HG03565 (cell line): Measurements from ENCODE around the gene SERINC5.

ENCODE experiments used
- ATAC-seq: cut with Tn5 transposase; IDR thresholded peaks from one replicate; pipeline ENCODE4 v1.9.1; 2021; ENCODE audit warnings: mild to moderate bottlenecking, moderate library complexity; ENCODE audit not compliant: unreplicated experiment

SERINC5 gene

DNA sequence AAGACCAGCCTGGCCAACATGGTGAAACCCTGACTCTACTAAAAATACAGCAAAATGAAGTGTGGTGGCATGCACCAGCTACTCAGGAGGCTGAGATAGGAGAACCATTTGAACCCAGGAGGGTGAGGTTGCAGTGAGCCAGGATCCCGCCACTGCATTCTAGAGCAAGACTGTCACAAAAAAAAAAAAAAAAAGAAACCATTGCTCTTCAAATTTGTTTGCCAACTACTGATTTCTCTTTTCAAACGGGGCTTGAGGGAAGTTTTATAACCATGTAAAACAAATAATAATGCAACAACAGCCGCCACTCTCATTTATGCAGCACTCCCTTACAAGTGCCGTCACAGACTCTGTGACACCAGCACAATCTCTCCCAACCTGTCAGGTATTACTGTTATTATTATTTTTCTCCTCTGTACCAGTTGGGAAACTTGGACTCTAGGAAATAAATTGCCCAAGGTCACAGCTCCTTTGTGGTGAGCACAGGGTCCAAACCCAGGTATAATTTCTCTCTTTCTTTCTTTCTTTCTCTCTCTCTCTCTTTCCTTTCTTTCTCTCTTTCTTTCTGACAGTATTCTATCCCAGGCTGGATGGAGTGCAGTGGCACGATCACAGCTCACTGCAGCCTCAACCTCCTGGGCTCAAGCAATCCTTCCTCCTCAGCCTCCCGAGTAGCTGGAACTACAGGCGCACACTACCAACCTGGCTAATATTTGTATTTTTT lies 25.4 kb downstream of the SERINC5 start:
- ATAC-seq: no peak

DNA sequence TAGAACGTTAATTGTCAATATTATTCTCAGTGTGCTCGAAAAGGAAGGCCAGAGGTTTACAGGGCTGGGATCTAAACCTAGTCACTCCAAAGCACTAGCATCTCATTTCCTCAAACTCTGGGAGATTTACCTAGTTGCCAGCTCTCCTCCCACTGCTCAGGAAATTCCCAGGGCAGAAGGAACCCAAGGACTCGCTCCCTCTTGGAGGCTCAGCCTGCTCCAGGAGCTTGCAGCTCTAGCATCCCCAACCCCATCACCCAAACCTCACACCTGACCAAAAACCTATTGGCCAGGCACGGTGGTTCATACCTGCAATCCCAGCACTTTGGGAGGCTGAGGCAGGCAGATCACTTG lies 26.0 kb downstream of the SERINC5 start:
- ATAC-seq: no peak

DNA sequence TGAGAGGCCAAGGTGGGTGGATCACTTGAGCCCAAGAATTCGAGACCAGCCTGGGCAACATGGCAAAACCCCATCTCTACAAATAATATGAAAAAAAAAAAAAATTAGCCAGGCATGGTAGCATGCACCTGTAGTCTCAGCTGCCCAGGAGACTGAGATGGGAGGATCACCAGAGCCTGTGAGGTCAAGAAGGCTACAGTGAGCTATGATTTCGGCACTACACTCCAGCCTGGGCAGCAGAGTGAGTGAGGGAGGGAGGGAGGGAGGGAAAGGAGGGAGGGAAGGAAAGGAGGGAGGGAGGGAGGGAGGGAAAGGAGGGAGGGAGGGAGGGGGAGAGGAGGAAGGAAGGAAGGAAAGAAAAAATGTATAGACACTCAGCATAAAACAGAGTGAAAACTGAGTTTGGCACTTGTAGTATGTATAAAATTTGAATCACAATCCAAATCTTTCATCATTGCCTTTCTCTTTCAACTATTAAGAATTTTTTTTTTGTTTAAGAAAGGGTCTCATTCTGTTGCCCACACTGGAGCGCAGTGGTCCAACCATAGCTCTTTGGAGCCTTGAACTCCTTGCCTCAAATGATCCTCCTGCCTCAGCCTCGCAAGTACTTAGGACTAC lies 27.8 kb downstream of the SERINC5 start:
- no peak for ATAC-seq

DNA sequence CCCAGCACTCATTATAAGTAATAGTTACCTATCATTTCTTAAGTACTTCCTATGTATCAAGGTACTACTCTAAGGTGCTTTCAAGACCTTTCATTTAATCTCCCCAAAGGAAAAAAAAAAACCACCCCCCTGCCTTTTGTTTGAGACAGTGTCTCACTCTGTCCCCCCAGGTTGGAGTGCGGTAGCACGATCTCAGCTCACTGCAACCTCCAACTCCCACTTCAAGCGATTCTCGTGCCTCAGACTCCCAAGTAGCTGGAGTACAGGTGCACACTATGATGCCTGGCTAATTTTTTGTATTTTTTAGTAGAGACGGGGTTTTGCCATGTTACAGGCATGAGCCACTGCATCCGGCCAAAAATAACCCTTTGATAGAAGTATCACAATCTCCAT lies 29.9 kb downstream of the SERINC5 start:
- ATAC-seq: no peak

DNA sequence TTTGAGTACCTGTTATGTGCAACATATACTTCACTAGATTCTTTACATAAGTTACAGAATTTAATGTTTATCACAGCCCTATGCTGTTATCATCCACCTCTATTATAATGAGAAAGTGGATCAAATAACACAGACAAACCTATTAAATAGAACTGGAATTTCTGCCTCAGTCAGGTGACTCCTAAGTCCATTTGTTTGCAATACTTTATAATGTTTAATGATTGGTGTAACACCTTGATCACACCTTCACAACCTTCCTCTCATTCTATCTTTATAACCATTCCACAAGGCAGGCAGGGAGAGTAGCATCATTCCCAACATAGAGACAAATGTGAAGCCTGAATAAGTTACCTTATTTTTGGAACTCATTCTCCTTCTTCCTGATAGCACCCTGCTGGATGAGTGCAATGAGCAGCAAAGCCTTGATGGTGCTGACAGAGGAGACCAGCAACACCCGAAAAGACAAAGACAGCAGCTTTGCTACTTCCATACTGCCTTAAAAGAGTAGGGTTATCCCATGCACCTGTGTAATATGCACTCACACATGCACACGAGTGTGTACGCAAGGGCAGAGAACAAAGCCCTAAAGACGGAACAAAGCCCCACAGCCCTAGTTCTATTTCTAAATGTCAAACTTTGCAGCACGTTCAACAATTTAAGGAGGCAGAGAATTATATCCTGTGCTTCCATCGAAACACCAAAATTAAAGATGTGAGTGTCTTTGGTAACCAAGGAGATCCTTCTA lies 30.5 kb downstream of the SERINC5 start:
- no peak for ATAC-seq

DNA sequence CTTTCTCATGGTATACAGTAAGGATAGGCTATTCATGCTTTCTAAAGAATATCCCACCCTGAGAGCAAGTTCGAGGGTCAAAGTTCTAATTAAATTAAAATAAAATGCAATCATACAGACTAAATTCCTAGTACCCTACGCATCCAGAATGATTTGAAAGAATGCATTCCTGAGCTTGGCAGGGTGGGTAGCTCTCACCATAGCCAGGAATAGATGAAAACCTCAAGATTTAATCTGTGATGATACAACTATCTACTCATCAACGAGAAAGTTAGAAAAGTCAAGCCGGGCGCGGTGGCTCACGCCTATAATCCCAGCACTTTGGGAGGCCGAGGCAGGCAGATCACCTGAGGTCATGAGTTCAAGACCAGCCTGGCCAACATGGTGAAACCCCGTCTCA lies 32.3 kb downstream of the SERINC5 start:
- no peak for ATAC-seq

DNA sequence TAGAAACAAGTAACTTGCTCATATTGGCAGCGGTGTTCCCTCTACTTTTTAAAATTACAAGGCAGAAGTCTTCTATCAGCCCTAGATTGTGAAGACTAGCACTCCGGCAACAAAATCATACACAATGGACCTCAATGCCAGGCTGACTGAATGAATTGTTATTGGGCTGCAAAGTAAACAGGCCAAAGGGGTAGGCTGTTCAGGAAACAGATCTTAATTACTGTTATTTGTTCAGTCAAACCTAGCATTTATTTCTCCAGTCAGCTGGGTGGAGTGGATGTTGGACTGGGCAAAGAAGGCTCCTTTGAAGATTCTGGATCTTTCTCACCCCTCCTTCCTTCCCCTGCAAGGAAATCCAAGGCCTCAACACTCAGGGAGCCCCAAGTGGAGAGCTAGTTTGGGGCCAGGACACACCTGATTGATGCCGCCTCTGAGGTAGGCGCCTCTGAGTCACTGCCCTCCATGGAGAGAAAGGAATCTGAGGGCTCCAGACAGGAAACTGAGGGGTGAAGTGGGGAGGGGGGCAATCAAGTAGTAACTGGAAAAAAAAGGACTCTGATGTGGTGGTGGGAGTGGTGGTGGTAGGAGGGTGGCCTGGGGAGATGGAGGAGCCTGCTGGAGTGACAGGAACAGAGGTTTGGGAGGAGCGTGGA lies 35.5 kb downstream of the SERINC5 start:
- no peak for ATAC-seq

DNA sequence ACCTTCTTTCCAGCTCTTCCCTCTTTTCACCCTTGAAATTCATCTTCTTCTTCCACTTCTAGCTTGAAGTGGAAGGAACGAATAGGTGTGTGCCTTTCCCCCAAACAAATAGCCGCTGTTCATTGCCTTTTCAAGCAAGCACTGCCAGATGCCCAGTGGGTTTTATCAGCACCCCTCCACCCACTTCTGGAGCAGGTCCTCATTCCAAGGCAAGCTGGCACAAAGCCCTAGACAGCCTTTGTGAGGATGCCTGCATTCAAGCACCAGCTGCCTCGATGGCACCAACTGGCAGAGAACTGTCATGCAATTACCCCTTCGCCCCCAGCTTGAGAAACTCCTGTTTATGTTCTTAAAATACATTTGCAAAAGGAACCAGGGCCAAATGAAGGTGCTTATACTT lies 36.5 kb downstream of the SERINC5 start:
- no peak for ATAC-seq

DNA sequence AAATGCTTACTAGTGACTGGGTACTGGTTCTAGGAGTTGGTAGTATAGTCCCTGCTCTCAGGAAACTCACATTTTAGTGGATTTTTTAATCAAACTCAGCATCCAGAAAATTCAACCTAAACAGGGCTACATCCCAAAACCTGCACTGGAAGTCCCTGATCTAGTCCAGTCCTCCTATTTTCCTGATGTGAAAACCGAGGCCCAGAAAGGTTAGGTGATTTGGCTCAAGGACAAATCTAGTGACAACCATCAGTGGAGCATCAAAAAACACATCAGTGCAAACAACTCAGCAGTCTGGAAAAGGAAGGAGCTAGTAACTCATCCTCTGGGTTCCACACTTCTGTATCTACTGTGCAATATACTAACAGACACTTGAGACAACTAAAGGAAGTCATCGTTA lies 38.2 kb downstream of the SERINC5 start:
- no peak for ATAC-seq

DNA sequence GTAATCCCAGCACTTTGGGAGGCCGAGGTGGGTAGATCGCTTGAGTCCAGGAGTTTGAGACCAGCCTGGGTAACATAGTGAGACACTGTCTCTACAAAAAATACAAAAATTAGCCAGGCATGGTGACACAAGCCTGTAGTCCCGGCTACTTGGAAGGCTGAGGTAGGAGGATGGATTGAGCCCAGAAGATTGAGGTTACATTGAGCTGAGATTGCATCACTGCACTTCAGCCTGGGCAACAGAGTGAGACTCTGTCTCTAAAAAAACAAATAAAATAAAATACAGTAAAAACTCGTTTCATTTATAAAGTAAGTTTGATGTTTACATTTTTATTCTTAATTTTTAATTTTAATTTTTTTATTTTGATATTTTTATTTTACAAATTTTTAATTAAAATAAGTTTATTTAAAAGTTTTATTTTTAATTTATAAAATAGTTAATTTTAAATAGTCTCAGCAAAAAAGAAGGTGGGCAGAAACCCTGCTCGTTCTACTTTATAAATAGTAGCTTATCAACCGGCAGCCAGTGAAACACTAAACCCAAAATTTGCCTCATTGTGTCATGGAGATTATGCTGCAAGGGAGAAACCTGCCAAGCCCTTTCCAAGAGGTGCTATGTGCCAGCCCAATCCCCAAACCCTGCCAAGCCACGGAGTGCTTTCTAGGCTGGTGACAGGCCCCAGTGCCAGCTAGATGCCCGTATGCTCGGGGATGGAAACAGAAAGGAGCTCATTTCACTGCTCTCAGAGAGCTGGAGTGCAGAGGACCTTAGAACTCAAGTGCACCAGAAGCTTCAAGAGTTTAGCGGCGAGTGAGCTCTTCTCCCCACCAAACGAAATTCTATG lies 38.9 kb downstream of the SERINC5 start:
- ATAC-seq: no peak

DNA sequence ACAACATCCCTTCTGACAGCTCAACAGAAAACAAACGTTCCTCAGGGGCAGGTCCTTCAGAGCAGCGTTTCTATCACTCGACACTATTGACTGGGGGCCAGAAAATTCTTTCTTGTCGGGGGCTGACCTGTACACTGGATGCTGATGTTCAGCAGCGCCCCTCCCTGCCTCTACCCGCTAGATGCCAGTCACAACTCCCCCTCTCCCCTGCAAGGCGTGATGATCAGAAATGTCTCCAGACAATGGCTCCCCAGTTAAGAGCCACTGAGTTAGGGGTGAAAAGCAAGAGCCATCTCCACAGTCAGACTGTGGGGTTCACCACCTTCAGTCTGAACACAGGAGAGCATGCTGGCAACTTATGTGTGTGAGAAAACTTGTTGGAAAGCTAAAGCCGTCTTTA lies 39.8 kb downstream of the SERINC5 start:
- ATAC-seq: no peak

DNA sequence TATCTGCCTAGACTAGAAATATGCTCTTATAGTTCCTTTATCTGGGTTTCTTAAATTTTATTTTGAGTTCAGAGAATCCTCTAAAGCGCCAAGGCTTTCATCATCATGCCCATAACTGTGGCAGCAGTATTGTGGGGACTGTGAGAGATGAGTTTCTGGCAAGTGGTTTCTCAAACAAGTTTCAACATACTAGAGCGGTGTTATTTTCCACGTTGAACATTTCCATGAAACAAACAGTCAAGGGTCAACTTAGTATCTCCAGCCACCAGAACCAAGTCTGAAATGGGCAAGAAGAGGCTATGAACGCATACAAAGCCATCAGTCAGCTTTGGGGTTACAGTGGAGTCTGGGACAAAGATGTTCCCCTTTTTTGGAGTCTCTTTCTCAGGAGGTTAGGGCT lies 40.3 kb downstream of the SERINC5 start:
- no peak for ATAC-seq

DNA sequence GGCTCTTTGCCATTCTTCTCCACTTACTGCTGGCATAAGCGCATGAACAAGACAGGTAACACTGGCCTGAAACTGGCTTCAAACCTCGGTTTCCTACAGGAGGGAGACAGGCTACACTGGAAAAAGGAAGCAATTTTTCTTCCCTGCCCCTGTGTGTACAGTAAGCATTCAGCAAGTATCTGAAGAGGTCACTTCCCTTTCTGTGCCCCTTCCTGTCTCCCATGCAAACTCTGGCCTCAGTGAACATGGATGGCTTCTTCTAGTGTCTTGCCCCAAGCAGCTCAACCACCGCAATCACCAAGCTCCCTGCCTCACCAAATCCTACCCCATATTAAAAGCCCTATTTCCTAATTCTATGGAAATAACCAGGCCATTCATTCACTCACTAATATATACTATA lies 42.4 kb downstream of the SERINC5 start:
- no peak for ATAC-seq

DNA sequence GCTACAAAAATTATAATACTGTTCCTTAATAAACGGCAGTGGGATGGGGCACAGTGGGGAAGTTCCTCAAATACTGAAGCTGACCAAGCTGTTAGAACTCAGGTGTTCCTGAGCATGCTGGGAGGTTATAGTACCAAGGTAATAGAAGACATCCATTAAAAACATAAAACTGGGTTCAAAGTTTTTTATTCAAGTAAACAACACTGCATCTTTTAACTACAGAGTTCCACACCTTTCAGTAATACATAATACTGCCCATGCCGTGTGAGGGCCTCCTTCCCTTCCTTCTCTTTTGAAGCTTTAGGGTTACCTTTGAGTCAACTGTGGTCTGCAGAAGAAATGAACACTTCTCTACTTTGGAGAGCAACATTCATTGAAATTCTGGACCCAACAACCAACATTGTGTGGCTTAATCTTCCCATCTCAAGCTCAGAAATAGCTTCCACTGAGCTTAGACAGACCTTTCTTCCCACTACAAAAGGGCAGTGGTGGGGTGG lies 43.6 kb downstream of the SERINC5 start:
- ATAC-seq: no peak

DNA sequence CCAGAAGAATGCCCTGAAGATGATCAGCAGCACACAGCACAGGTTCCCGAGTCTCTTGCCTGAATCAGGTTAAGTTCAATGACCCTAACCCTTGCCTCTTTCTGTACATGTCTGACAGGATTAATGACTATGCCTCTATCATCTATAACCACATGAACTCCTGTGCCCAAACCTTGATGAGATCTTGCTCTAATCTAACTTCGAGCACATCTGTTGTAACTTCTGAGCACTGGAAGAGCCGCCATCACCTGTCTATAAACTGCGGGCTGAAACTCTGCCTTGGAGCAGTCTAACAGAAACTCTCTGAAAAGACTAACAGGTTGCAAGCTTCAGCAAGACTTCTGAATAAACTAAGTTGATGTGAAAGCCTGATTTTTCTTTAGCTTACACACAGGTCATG lies 44.5 kb downstream of the SERINC5 start:
- ATAC-seq: no peak

DNA sequence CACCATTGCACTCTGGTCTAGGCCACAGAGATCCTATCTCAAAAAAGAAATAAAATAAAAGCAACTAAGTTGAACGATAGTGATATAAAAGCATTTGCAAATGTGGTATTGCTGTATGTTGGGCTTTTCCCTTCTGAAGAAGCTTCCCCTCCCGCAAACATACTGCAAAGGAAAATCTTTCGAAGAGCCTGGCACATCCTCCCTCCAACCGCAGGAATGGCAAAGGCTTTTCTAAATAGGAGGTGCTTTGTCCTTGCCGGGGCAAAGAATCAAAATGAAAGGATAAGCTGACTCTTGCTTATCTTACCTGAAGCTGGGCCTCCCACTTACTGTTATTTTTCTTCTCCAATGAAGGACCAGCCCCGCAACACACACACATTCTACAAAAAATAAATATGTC lies 45.8 kb downstream of the SERINC5 start:
- no peak for ATAC-seq

DNA sequence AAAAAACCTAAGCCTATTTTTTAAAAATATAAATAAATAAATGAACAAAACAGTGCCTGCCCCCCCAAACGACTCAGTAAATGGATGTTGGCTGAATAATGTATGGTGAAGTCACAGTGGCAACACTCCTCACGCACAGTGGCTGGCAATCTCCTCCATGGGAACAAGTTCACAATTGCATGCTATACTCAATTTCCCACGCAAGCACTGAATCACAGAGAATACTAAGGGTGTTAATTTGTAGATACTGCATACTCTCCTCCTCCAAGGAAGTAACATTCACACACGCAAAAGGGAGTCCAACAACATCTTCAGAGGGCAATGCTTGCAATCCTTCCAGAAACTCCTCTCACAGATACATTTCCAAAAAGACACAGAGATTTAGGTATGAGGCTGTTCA lies 47.5 kb downstream of the SERINC5 start:
- no peak for ATAC-seq

DNA sequence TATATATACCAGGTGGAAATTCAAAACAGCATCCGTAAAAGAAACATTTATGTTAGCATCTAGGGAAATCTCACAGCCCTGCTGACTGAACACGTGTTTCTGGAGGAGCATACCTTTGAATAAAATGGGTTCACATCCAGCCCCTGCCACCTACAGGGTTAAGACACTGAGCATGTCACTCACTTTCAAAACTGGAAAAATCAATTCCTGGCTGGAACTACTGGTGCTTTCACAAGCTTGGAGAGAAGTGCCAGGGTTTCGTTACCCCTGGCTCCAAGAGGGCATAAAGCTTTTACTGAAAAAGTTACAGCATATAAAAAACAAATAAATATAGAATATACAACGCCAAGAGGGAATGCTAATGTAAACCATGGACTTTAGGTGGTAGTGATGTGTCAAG lies 48.0 kb downstream of the SERINC5 start:
- no peak for ATAC-seq

DNA sequence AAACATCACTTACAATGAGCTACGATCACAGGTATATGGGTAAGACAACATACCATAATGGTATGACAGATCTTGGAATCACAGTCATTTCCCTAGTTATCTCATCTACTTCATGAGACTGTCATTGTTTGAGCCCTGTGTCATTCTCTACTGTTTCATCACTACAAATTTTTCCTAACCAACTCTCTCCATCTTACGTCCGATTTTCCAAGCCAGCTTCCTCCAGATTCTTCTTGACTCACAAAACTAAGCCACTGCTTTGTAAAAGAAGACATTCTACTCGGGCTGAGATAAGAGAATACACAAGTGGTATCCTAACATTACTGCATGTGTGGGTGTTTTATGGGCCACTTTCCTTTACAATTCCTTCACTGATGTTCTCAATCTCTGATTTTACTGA lies 49.6 kb downstream of the SERINC5 start:
- no peak for ATAC-seq

DNA sequence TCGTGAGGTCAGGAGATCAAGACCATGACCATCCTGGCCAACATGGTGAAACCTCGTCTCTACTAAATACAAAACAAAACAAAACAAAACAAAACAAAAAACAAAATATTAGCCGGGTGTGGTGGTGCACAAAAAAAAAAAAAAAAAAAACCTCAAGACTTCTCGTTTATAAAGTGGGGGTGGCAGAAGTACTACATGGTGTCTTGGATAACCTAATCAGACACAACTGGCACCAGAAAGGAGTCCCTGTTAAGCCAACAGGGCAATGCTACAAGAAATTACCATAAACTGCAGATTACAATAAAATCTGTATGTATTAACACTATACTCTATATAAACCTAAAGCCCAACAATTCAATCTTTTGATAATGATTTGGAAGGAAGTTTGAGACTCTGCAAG lies 50.0 kb downstream of the SERINC5 start:
- no peak for ATAC-seq
